Left lung (tissue), 8 donors: Measurements from ENCODE around the gene PPP1R26. TPM values are rescaled to one million over a fixed set of nuclear protein-coding genes. Genes with fewer than 3 reads are reported as not detected.

Experiments
- polyA plus RNA-seq, 6 donors: library from polyadenylated mRNA; unstranded; fragments of 120-200 nt; gene quantifications; one replicate each; pipeline ENCODE4 v1.2.1, GENCODE V29; 2013; ENCODE audit not compliant: insufficient read length in 6 of 6
- total RNA-seq, 2 donors: library from RNA; stranded (reverse); fragmentation: NEBNext Ultra II Directional; extraction: Animal tissue kit (Norgen Biotek cat#: 25700); gene quantifications; one replicate each; pipeline ENCODE4 v1.2.1, GENCODE V29; 2021
- donor health status: DM: no; HTN: yes; CAD: no.
- donor health status: DM: no; HTN: no; CAD: no.

The PPP1R26 gene
- total and polyA plus RNA-seq, 8 donors: 18.1 to 37.7 (median 31.1) TPM

Other genes with a start within 250 kb of the PPP1R26 start
- gene MRPS2, start 20.9 kb downstream of the PPP1R26 start, total RNA-seq: 10 to 100 TPM; 21.9 to 25.8 TPM
- 10 to 100 TPM; 33.5 to 43.3 (median 38.6) TPM for gene MRPS2, start 20.9 kb downstream of the PPP1R26 start, polyA plus RNA-seq
- not detected for gene LCN1, start 41.7 kb downstream of the PPP1R26 start, total RNA-seq
- gene LCN1, start 41.7 kb downstream of the PPP1R26 start, polyA plus RNA-seq: not detected
- gene OBP2A, start 66.3 kb downstream of the PPP1R26 start, total RNA-seq: not detected
- not detected for gene OBP2A, start 66.3 kb downstream of the PPP1R26 start, polyA plus RNA-seq
- not detected for gene PAEP, start 82.0 kb downstream of the PPP1R26 start, total RNA-seq
- 1 to 10 TPM in 1 of 6 donors, under 1 TPM in 1, not detected in 4; 0.39 to 4.2 TPM for gene PAEP, start 82.0 kb downstream of the PPP1R26 start, polyA plus RNA-seq
- gene GLT6D1, start 159.8 kb downstream of the PPP1R26 start, total RNA-seq: not detected
- not detected for gene GLT6D1, start 159.8 kb downstream of the PPP1R26 start, polyA plus RNA-seq
- gene LCN9, start 183.5 kb downstream of the PPP1R26 start, total RNA-seq: not detected
- not detected for gene LCN9, start 183.5 kb downstream of the PPP1R26 start, polyA plus RNA-seq
- gene SOHLH1, start 219.7 kb downstream of the PPP1R26 start, total RNA-seq: not detected
- not detected for gene SOHLH1, start 219.7 kb downstream of the PPP1R26 start, polyA plus RNA-seq
- under 1 TPM; 0.26 to 0.55 TPM for gene KCNT1, start 222.4 kb downstream of the PPP1R26 start, total RNA-seq
- gene KCNT1, start 222.4 kb downstream of the PPP1R26 start, polyA plus RNA-seq: under 1 TPM; 0.26 to 0.89 (median 0.41) TPM